Measurements from ENCODE around the gene SH2D4B.

SH2D4B gene

DNA sequence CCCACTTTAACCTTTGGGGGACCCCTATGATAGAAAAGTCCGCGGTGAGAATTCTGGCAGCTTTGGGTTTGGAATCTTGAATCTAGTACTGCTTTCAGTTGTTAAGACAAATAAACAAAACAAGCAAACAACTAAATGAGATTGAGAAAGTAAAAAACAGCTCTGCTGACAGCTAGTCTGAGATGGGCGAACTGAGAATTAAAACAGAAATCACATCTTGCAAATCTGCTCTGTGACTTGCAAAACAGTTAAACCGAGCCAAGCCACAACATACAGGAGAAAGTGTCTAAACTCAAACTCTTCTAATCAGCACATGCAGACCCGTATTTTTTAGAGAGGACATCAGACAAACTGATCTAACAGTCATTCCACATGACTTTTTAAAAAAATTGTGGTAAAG, 110.4 kb downstream of the SH2D4B start:
- DNase-seq: no peak

DNA sequence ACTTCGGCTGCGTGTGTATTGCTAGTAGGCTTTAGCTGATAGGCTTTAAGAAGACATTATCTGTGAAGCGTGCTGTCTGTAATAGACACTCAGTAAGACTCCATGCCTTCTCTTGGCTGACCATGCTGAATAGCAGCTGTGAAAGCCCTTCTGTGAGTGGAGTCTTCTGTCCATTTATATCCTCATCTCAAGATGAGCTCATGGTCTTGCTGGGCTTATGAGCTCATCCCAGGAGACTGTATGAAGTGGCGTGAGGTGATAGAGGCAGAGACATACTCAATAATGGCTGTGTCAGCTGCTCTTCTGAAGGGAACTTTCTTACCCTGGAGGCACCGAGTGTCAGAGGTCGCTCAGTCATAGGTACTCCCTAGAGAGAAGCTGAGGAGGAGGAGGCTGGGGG, 111.5 kb downstream of the SH2D4B start:
- DNase-seq: no peak

GRCh38 chr10:80655898-80656297, 118.2 kb downstream of the SH2D4B start:
- no peak for DNase-seq

DNA sequence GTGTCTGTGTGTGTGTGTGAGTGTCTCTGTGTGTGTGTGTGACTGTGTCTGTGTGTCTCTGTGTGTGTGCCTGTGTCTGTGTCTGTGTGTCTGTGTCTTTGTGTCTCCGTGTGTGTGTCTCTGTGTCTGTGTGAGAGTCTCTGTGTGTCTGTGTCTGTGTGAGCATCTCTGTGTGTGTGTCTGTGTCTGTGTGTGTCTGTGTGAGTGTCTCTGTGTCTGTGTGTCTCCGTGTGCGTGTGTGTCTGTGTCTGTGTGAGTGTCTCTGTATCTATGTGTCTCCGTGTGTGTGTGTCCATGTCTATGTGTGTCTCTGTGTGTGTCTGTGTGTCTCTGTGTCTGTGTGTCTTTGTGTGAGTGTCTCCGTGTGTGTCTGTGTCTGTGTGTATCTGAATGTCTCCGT, 120.4 kb downstream of the SH2D4B start:
- no peak for DNase-seq

DNA sequence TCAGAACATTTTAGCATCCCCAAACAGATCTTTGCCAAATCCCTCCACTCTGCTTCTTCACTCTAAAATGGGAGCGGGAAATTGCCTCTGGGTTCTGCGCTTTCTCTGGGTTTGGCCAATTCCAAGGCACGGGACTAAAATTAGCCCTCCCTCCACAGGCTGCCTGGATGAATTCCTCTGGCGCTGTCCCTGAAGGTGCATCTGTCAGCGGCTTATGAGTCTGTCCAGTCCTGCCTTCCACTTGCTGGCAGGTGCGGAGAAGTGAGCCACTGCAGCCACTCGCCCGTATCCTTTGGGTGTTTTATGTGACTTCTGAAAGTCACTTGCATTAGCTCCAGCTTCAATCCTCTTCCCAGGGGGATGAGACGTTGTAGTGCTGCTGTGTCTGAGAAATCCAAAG, 121.6 kb downstream of the SH2D4B start:
- no peak for DNase-seq

DNA sequence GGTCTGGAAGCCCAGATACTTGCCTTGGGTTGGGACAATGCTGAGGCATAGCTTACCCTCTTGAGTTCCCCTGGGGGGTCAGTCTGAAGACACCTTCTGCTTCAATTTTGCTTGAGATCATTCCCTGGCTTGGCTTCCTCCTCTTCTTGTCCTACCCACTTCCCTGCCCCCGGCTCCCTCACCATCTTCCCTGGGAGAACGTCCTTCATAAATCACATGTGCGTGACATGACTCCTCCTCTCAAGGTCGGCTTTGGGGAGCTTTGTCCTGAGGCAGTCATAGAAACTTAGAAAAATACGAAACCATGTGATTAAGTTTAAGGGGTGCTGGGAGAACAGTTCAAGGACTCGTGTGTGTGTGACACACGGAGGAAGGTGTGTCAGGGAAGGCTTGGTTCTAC, 122.6 kb downstream of the SH2D4B start:
- DNase-seq: no peak

DNA sequence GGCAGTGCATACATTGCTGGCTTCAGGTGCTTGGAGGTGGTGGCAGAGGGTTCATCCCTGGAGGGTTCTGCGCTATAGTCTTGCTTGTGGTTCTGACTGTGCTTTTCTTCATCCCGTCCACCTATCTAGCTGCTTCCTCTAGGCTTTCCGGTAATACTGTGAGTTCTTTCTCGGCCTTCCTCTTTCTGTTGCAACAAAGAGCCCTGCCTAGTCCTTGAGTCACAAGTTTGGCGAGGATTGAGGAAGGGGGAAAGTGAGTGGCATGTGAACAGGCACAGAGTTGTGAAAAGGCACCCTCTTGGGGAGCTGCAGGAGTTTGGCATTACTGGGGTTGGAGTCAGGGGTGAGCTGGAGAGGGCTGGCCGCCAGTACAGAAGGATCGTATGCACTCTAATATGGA, 123.0 kb downstream of the SH2D4B start:
- DNase-seq: no peak

GRCh38 chr10:80661526-80661925, 123.8 kb downstream of the SH2D4B start:
- no peak for DNase-seq

DNA sequence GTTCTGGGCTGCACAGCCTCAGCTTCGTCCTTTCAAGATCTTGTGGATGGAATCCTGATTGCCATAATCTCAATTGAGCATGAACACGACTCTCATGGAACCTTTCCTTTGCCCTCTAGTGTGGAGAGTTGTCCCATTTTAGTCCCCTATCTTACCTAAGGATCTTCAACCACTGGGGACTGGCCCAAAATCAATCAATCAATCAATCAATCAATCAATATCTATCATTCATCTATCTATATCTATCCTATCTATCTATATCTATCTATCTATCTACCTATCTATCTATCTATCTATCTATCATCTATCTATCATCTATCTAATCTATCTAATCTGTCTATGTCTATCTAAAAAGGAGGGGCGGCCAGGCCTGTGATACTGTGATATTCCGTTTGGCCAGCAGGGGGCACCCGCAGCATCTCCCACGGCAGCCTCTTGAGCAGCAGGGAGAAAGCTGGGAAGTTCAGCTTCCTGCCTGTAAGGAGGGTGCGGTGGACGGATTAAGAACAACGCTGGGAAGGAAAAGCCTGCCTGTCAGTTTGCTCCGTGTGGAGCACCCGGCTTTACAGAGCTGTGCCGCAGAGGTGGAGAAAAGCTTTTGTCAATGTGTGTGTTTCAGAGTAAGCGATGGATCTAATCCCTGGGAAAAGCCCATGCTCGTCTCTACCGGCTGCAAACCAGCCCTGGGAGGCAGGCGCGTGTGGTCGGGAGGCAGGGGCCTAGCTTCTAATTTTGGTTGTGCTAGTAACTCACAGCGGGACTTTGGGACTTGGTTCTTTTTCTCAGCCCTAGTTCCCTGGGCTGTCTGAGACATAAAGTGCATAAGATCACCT, 124.9 kb downstream of the SH2D4B start:
- DNase-seq: peak; percentile 84

- peak; percentile 65 for DNase-seq
Observed at GRCh38 chr10:80664071-80664680, 126.5 kb downstream of the SH2D4B start.

GRCh38 chr10:80669485-80669884, 131.8 kb downstream of the SH2D4B start:
- no peak for DNase-seq

GRCh38 chr10:80670774-80671173, 133.1 kb downstream of the SH2D4B start:
- no peak for DNase-seq

DNA sequence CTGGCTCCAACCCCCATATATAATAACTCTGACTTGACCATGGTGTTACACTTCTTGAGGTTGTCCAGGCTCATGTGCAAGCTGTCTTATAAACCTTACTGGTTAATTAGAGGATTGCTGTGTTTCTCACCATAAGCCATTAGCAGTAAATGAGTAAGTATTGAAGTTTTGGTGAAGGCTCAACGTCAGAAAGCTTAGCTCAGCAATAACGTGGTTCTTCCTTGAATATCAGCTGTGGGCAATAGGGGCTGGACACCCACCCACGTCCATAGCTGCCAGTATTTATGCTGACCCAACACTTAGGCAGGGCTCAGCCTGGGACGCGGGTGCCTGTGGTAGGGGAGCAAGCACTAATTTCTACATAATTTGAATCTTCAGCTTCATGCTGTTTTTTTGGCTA, 134.1 kb downstream of the SH2D4B start:
- DNase-seq: no peak

DNA sequence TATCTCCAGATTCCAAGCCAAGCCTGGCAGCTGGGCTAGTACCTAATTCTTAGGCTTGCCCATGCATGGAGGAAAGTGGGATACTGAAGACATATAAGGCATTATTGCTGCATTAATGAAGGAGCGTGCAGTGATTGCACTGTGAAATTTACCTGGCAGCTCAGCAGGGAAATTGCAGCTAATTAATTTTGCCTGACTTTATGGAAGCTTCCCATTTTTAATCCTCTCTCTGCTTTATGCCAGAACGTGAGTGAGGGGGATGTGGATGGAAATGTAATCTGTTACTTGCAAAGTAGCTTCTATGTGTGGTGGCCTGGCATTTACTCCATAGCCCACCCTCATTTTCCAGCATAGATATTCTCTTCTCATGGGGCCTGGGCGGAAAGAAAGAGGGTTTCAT, 134.9 kb downstream of the SH2D4B start:
- DNase-seq: no peak

DNA sequence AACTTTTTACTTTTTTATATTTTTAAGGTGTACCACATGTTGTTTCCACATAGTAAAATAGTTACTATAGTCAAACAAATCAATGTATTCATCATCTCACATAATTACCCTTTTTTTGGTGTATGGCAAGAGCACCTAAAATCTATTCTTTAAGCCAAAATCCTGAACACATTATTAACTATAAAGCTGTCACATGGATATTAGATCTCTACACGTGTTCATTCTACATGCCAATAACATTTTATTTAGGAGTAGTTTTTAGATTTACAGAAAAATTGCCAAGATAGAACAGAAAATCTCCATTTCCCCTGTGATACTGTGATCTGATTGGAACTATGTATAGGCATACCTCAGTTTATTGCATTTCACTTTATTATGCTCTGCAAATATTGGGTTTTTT, 137.1 kb downstream of the SH2D4B start:
- no peak for DNase-seq

- no peak for DNase-seq
Observed at GRCh38 chr10:80681142-80681541, 143.4 kb downstream of the SH2D4B start.

GRCh38 chr10:80684259-80684658, 146.6 kb downstream of the SH2D4B start:
- no peak for DNase-seq

GRCh38 chr10:80685355-80685754, 147.7 kb downstream of the SH2D4B start:
- DNase-seq: no peak

GRCh38 chr10:80686734-80687475, 149.2 kb downstream of the SH2D4B start:
- DNase-seq: no peak

DNA sequence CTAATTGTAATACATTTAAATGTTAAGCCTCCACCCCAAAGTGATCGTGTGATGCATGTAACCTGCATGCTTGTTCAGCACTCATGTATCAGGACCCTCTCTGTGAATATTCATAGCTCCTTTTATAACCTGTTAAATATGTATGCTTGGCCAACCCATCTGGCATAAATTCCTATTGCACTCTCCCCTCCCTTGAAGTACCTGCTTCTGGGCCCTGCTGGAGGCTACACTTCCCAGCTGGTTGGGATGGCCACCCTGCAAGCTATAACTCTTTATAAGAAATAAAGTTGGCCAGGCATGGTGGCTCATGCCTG, 149.7 kb downstream of the SH2D4B start:
- no peak for DNase-seq

DNA sequence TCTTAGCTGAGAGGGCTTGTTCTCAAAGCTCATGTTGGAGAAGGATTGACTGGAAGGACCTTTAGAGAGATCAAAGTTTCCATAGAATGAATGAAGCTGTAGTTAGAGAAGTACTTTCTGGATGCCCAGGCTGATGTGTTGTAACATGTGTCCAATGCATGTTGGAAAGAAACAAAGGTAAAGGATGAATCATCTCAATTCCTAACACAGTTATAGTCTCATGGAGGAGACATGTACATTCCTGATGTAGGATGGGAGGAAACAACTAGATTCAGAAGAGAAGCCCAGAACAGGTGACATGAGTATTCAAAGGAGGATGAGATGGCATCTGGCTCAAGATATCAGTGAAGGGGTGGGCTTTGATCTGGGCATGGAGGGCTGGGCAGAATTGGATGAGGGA, 152.7 kb downstream of the SH2D4B start:
- DNase-seq: no peak

- no peak for DNase-seq
Observed at GRCh38 chr10:80691441-80691840, 153.7 kb downstream of the SH2D4B start.

- no peak for DNase-seq
Observed at GRCh38 chr10:80693565-80693964, 155.9 kb downstream of the SH2D4B start.

GRCh38 chr10:80694930-80695329, 157.2 kb downstream of the SH2D4B start:
- DNase-seq: no peak

Data from fibroblast of skin of abdomen (primary cell).